H1 (cell line): ENCODE measurements around the gene SPRR1B. TPM values are rescaled to one million over a fixed set of nuclear protein-coding genes. Genes with fewer than 3 reads are reported as not detected.
A peak's percentile ranks its signal among the peaks of the same experiment; 100 is the strongest.

Experiments
- CTCF ChIA-PET: fragments of 300-600 bp; sonication (Branson Sonifier 250); formaldehyde crosslinking; loops from one replicate; lab custom pipeline; 2021; ENCODE audit not compliant: partially characterized antibody; lab: Charles Lee
- POLR2A ChIA-PET: fragments of 300-600 bp; sonication (Branson Sonifier 250); formaldehyde crosslinking; loops from one replicate; lab custom pipeline; 2021; ENCODE audit warnings: inconsistent platforms; ENCODE audit not compliant: partially characterized antibody; lab: Charles Lee
- DNase-seq, 2 experiments: peaks; one replicate each; pipeline versions ENCODE4 v3.0.0 to v3.0.0-alpha.2; 2010 to 2022; ENCODE audit warnings: low spot score in 2 of 2, low read depth in 1 of 2, mixed read lengths in 1 of 2
- FAIRE-seq: peaks from 2 replicates; lab custom pipeline; 2011; peaks lifted over from hg19 to GRCh38; lab: Jason Lieb, UNC
- H2AFZ ChIP-seq: 2 replicates; pipeline ENCODE4 v1.8.1; 2012; ENCODE audit warnings: low read length, inconsistent platforms
- H2AK5ac ChIP-seq: 2 replicates; pipeline ENCODE4 v1.6.1; 2013; ENCODE audit warnings: low read depth, low read length
- H2BK120ac ChIP-seq: replicated peaks from 2 replicates; pipeline ENCODE3; 2013; ENCODE audit warnings: low read depth, low read length, inconsistent platforms
- H2BK12ac ChIP-seq: 2 replicates; pipeline ENCODE4 v1.6.1; 2013; ENCODE audit warnings: low read depth, low read length
- H2BK15ac ChIP-seq: 2 replicates; pipeline ENCODE4 v1.6.1; 2013; ENCODE audit warnings: low read length
- H2BK20ac ChIP-seq: 2 replicates; pipeline ENCODE4 v1.6.1; 2013; ENCODE audit warnings: low read length
- H2BK5ac ChIP-seq: 2 replicates; pipeline ENCODE4 v1.6.1; 2013; ENCODE audit warnings: low read depth, low read length
- H3K14ac ChIP-seq: 2 replicates; pipeline ENCODE4 v1.6.1; 2013; ENCODE audit warnings: inconsistent platforms; ENCODE audit not compliant: insufficient read length
- H3K18ac ChIP-seq: 2 replicates; pipeline ENCODE4 v1.6.1; 2013; ENCODE audit warnings: low read length; ENCODE audit errors: extremely low read depth
- H3K23ac ChIP-seq: 2 replicates; pipeline ENCODE4 v1.6.1; 2013; ENCODE audit warnings: inconsistent platforms; ENCODE audit not compliant: insufficient read length
- H3K23me2 ChIP-seq: 2 replicates; pipeline ENCODE4 v1.6.1; 2013; ENCODE audit warnings: low read depth, low read length
- H3K27ac ChIP-seq: 2 replicates; pipeline ENCODE4 v1.6.1; 2011; ENCODE audit warnings: low read depth, low read length, inconsistent platforms
- H3K27me3 ChIP-seq, 4 experiments: replicated peaks in 1 of 4; 1 replicate in 1 of 4; 2 replicates in 3 of 4; pipeline versions ENCODE4 v1.6.1 to v1.8.1; 2011 to 2013; ENCODE audit warnings: low read length in 3 of 4, mild to moderate bottlenecking in 3 of 4, inconsistent platforms in 2 of 4, mixed read lengths in 2 of 4, moderate library complexity in 1 of 4; ENCODE audit not compliant: control insufficient read depth in 3 of 4, insufficient read depth in 3 of 4; ENCODE audit errors: extremely low read depth in 1 of 4
- H3K36me3 ChIP-seq, 4 experiments: 2 replicates each; pipeline versions ENCODE4 v1.6.1 to v1.8.1; 2011 to 2013; ENCODE audit warnings: mild to moderate bottlenecking in 4 of 4, low read length in 3 of 4, moderate library complexity in 2 of 4, control low read depth in 1 of 4, inconsistent platforms in 1 of 4; ENCODE audit not compliant: insufficient read depth in 4 of 4, control insufficient read depth in 2 of 4
- H3K4ac ChIP-seq: replicated peaks from 2 replicates; pipeline ENCODE3; 2013; ENCODE audit warnings: low read length, low read depth, mixed read lengths, inconsistent platforms; ENCODE audit not compliant: insufficient read length
- H3K4me1 ChIP-seq, 4 experiments: replicated peaks in 1 of 4; 1 replicate in 1 of 4; 2 replicates in 3 of 4; pipeline versions ENCODE4 v1.6.1 to v1.8.1; 2011 to 2013; ENCODE audit warnings: low read length in 3 of 4, inconsistent platforms in 2 of 4, mixed read lengths in 1 of 4; ENCODE audit not compliant: insufficient read depth in 4 of 4, control insufficient read depth in 3 of 4
- H3K4me2 ChIP-seq, 2 experiments: 2 replicates each; pipeline versions ENCODE4 v1.6.1 to v1.8.1; 2011 to 2013; ENCODE audit warnings: low read depth in 2 of 2, low read length in 2 of 2, control low read depth in 1 of 2, inconsistent platforms in 1 of 2, mild to moderate bottlenecking in 1 of 2; ENCODE audit not compliant: insufficient read depth in 1 of 2
- H3K4me3 ChIP-seq, 4 experiments: fragments of 200-600, 300-600 bp in 1 of 4; sonication (generic), shearing (Covaris generic), sonication (Bioruptor Twin) in 1 of 4; 2 replicates each; pipeline versions ENCODE4 v1.5.1 to v1.8.1; 2011 to 2016; ENCODE audit warnings: low read length in 4 of 4, low read depth in 3 of 4, control low read depth in 2 of 4, inconsistent platforms in 2 of 4, mild to moderate bottlenecking in 2 of 4, mixed read lengths in 1 of 4, moderate library complexity in 1 of 4; ENCODE audit not compliant: insufficient read depth in 2 of 4; ENCODE audit errors: extremely low read depth in 1 of 4
- H3K56ac ChIP-seq: replicated peaks from 2 replicates; pipeline ENCODE3; 2013; ENCODE audit warnings: low read depth, mild to moderate bottlenecking, mixed read lengths, low read length, inconsistent platforms; ENCODE audit not compliant: insufficient read length
- H3K79me1 ChIP-seq: 2 replicates; pipeline ENCODE4 v1.6.1; 2013; ENCODE audit warnings: low read depth, low read length, control low read depth
- H3K79me2 ChIP-seq, 2 experiments: 2 replicates each; pipeline versions ENCODE4 v1.6.1 to v1.8.1; 2012 to 2013; ENCODE audit warnings: low read length in 2 of 2, mild to moderate bottlenecking in 2 of 2, inconsistent platforms in 1 of 2; ENCODE audit not compliant: insufficient read depth in 2 of 2, control insufficient read depth in 1 of 2
- H3K9ac ChIP-seq, 4 experiments: replicated peaks in 1 of 4; 1 replicate in 1 of 4; 2 replicates in 3 of 4; pipeline versions ENCODE4 v1.6.1 to v1.8.1; 2011 to 2013; ENCODE audit warnings: low read depth in 3 of 4, low read length in 3 of 4, control low read depth in 2 of 4, mild to moderate bottlenecking in 2 of 4, moderate library complexity in 2 of 4, inconsistent platforms in 1 of 4; ENCODE audit errors: extremely low read depth in 1 of 4
- H3K9me3 ChIP-seq, 2 experiments: 2 replicates each; pipeline versions ENCODE4 v1.6.1 to v1.8.1; 2012 to 2013; ENCODE audit warnings: mild to moderate bottlenecking in 2 of 2, moderate library complexity in 2 of 2, control low read depth in 1 of 2, inconsistent platforms in 1 of 2, low read depth in 1 of 2, low read length in 1 of 2, mixed read lengths in 1 of 2; ENCODE audit not compliant: insufficient read depth in 2 of 2
- H4K20me1 ChIP-seq, 2 experiments: replicated peaks in 1 of 2; 2 replicates each; pipeline versions ENCODE3 to v1.8.1; 2011 to 2013; ENCODE audit warnings: inconsistent platforms in 2 of 2, low read length in 2 of 2, mild to moderate bottlenecking in 1 of 2; ENCODE audit not compliant: insufficient read depth in 2 of 2, control insufficient read depth in 1 of 2
- H4K5ac ChIP-seq: 2 replicates; pipeline ENCODE4 v1.6.1; 2013; ENCODE audit warnings: low read length, low read depth, mixed read lengths, inconsistent platforms; ENCODE audit not compliant: insufficient read length
- H4K8ac ChIP-seq: 2 replicates; pipeline ENCODE4 v1.8.0; 2013; ENCODE audit warnings: mild to moderate bottlenecking, moderate library complexity, low read length, inconsistent platforms; ENCODE audit not compliant: insufficient read depth; ENCODE audit errors: extremely low read depth
- H4K91ac ChIP-seq: replicated peaks from 2 replicates; pipeline ENCODE3; 2013; ENCODE audit warnings: low read length, mixed read lengths, inconsistent platforms; ENCODE audit not compliant: insufficient read length
- ASH2L ChIP-seq: fragments of 200-600, 300-600 bp; sonication (generic); IDR thresholded peaks from one replicate; pipeline ENCODE4 v1.7.1; 2017; ENCODE audit warnings: low read length
- BACH1 ChIP-seq: IDR thresholded peaks from 2 replicates; pipeline ENCODE4 v1.6.1; 2012; ENCODE audit warnings: low read length, improper control_type of control experiment
- CEBPB ChIP-seq: IDR thresholded peaks from 2 replicates; pipeline ENCODE4 v1.6.1; 2012; ENCODE audit warnings: low read depth, low read length
- JUN ChIP-seq: IDR thresholded peaks from 2 replicates; pipeline ENCODE4 v1.6.1; 2011; ENCODE audit warnings: low read depth, mild to moderate bottlenecking, improper control_type of control experiment, low read length
- MAFK ChIP-seq: IDR thresholded peaks from 2 replicates; pipeline ENCODE4 v1.6.1; 2012; ENCODE audit warnings: low read depth, mild to moderate bottlenecking, improper control_type of control experiment, low read length
- PHF8 ChIP-seq: fragments of 200-600 bp; sonication (generic); conservative IDR thresholded peaks from 2 replicates; pipeline ENCODE4 v1.7.1; 2012; ENCODE audit warnings: low read depth, mild to moderate bottlenecking, inconsistent platforms, low read length, moderate library complexity
- POLR2A ChIP-seq, 2 experiments: IDR thresholded peaks; 1 replicate in 1 of 2; 2 replicates in 1 of 2; pipeline ENCODE4 v1.6.1; 2011; ENCODE audit warnings: low read depth in 2 of 2, low read length in 2 of 2, mild to moderate bottlenecking in 2 of 2; ENCODE audit errors: control extremely low read depth in 1 of 2
- POU5F1 ChIP-seq: IDR thresholded peaks from 2 replicates; pipeline ENCODE4 v1.6.1; 2011; ENCODE audit warnings: low read depth, mild to moderate bottlenecking, low read length, moderate library complexity
- RAD21 ChIP-seq, 2 experiments: IDR thresholded peaks in 1 of 2; conservative IDR thresholded peaks in 1 of 2; 2 replicates each; pipeline ENCODE4 v1.6.1; 2011; ENCODE audit warnings: low read depth in 2 of 2, low read length in 2 of 2, improper control_type of control experiment in 1 of 2, inconsistent platforms in 1 of 2, mild to moderate bottlenecking in 1 of 2, moderate library complexity in 1 of 2
- RNF2 ChIP-seq: fragments of 200-900, 300-1000 bp; sonication (generic); IDR thresholded peaks from 2 replicates; pipeline ENCODE4 v1.7.1; 2016; ENCODE audit warnings: borderline replicate concordance, low read depth, mild to moderate bottlenecking, antibody characterized with exemption, low read length; ENCODE audit not compliant: poor library complexity, severe bottlenecking; ENCODE audit errors: missing control alignments
- SAP30 ChIP-seq: fragments of 300-600 bp; sonication (generic); IDR thresholded peaks from 2 replicates; pipeline ENCODE4 v1.7.1; 2012; ENCODE audit warnings: low read length, moderate library complexity, mild to moderate bottlenecking, inconsistent platforms; ENCODE audit not compliant: insufficient read depth, insufficient replicate concordance
- SRF ChIP-seq: IDR thresholded peaks from 2 replicates; pipeline ENCODE4 v1.6.1; 2011; ENCODE audit warnings: mild to moderate bottlenecking, low read depth, low read length, moderate library complexity
- TEAD4 ChIP-seq: IDR thresholded peaks from 2 replicates; pipeline ENCODE4 v1.6.1; 2012; ENCODE audit warnings: low read depth, low read length, inconsistent platforms, mixed read lengths
- whole genome bisulfite sequencing, 2 experiments: shearing (Covaris generic) in 1 of 2; methylation state at CpG; one replicate each; pipeline versions ENCODE4 v1.1.6 to v1.1.7; 2013 to 2015; ENCODE audit warnings: low lambda C conversion rate in 2 of 2, mixed read lengths in 2 of 2, inconsistent platforms in 1 of 2, low coverage in 1 of 2, missing lambda C conversion rate in 1 of 2; ENCODE audit not compliant: insufficient replicate concordance in 2 of 2, insufficient coverage in 1 of 2, insufficient read length in 1 of 2; ENCODE audit errors: extremely low coverage in 1 of 2, missing lambda C conversion rate in 1 of 2; 5-methylcytosine and 5-hydroxymethylcytosine counted together
- polyA plus RNA-seq, 7 experiments: library from polyadenylated mRNA; depleted of rRNA in 3 of 7; stranded (reverse) in 5 of 7; unstranded in 2 of 7; fragments of >200 nt in 5 of 7; fragments of 200-250 nt in 2 of 7; gene quantifications; 1 replicate in 5 of 7; 2 replicates in 1 of 7; 4 replicates in 1 of 7; pipeline versions ENCODE4 v1.2.1 to v1.2.3, GENCODE V29; 2011 to 2013; ENCODE audit warnings: missing spikeins in 2 of 7, mixed read lengths in 2 of 7
- total RNA-seq: library from RNA; stranded (reverse); fragmentation: NEBNext Ultra II Directional; extraction: Animal tissue kit (Norgen Biotek cat#: 25700); gene quantifications from 2 replicates; pipeline ENCODE4 v1.2.1, GENCODE V29; 2021

Gene SPRR1B
- total and polyA plus RNA-seq, 2 of the 8 experiments (the other 6 are each of a cell fraction or from before 2014, with no cell fraction given), result 0.23 TPM; not detected in 1

DNA sequence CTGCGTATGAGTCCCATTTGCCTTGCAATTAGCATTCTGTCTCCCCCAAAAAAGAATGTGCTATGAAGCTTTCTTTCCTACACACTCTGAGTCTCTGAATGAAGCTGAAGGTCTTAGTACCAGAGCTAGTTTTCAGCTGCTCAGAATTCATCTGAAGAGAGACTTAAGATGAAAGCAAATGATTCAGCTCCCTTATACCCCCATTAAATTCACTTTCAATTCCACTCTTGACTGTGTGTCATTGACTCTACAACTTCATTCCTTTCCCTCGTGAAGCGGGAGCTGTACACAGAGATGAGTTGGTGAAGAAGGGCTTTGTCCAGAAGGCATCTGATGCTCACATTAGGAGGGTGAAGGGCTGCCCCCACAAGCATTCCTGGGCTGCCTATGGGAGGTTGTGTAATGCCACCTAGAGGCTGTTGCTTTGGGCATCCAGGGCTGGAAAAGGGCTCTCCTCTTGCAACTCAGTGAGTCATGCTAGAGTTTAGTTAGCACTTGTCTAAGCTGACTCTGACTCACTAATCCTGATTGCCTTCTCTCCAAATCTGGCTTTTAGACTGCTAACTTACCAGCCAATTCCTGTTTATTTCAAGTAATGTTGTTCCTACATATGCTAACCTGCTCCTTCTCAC, 1.8 kb downstream of the SPRR1B start:
- FAIRE-seq, result peak; percentile 74
- H2BK12ac ChIP-seq, result peak overlapping the region; percentile 27; the same call in 1 of the 2 replicates
- CTCF ChIA-PET, result interaction anchor here (0.7 to 2.4 kb wide), 11 partner anchors 9 to 164 kb away, joined by 3 to 16 read pairs (median 4); partner anchors contain the start of gene SMCP
- TF ChIP-seq CEBPB, result 0 out of 2 replicates have a peak, but pooled peaks have one; percentile 43
- TF ChIP-seq SRF, result no peak
- TF ChIP-seq RAD21 (IDR thresholded peaks at IDR 0.05 in 1 of 2, conservative IDR thresholded peaks at IDR 0.05 in 1 of 2; ENCODE audit: low read depth in 2 of 2, low read length in 2 of 2), result peak; percentile 61 to 66
- 0 out of 2 replicates have a peak, but pooled peaks have one; percentile 21 for TF ChIP-seq TEAD4
- TF ChIP-seq BACH1, result no peak
- no peak for TF ChIP-seq ASH2L
- no peak for TF ChIP-seq JUN
- TF ChIP-seq RNF2, result no peak
- no peak for TF ChIP-seq POLR2A (IDR thresholded peaks at IDR 0.05; ENCODE audit: control extremely low read depth in 1 of 2, low read depth in 2 of 2, low read length in 2 of 2)
- TF ChIP-seq PHF8, result no peak
- TF ChIP-seq MAFK, result no peak
- TF ChIP-seq SAP30, result no peak
- no peak for TF ChIP-seq POU5F1

More for the DNA sequence above, 1.8 kb downstream of the SPRR1B start:
- no peaks in the 10 kb centered on the region for H3K79me1 ChIP-seq
- no peaks in the 10 kb centered on the region for H3K23me2 ChIP-seq
- H4K8ac ChIP-seq, result no peak overlapping the region
- peak in 1 of 2 experiments; percentile 56 for DNase-seq
- no peak overlapping the region for H3K18ac ChIP-seq
- POLR2A ChIA-PET, result no interaction called here
- no peak overlapping the region for H3K14ac ChIP-seq
- no peaks in the 10 kb centered on the region for H3K79me2 ChIP-seq
- no peaks in the 10 kb centered on the region for H4K20me1 ChIP-seq
- peaks cover 0 to 1% (median 0%) of the 10 kb centered on the region in 4 experiments; a peak in 1 of 7 replicates for H3K27me3 ChIP-seq
- no peak overlapping the region; the same call in 1 of the 2 replicates for H3K27ac ChIP-seq
- H2AK5ac ChIP-seq, result no peak overlapping the region
- no peak overlapping the region for H2BK120ac ChIP-seq
- no peak overlapping the region for H3K4me3 ChIP-seq
- H3K4me2 ChIP-seq, result no peak overlapping the region
- peak overlapping the region; percentile 97 for H3K4ac ChIP-seq
- peak overlapping the region; percentile 40 for H4K91ac ChIP-seq
- H3K23ac ChIP-seq, result no peak overlapping the region
- no peaks in the 10 kb centered on the region for H3K4me1 ChIP-seq
- H3K36me3 ChIP-seq, result no peaks in the 10 kb centered on the region
- 57% methylated on average over 3 of the region's 3 CpGs; no CpG with 5 or more reads in 1 of the 2 experiments for WGBS, 2 experiments
- no peak overlapping the region for H2BK15ac ChIP-seq
- 0 out of 2 replicates have a peak overlapping the region, but pooled peaks have one; percentile 48 for H2BK20ac ChIP-seq
- no peak overlapping the region for H4K5ac ChIP-seq
- no peak overlapping the region for H3K9ac ChIP-seq
- no peak overlapping the region for H2BK5ac ChIP-seq
- no peaks in the 10 kb centered on the region for H3K9me3 ChIP-seq
- H2AFZ ChIP-seq, result peak overlapping the region; percentile 57; the same call in 1 of the 2 replicates
- H3K56ac ChIP-seq, result no peak overlapping the region
